HepG2 (cell line): Measurements from ENCODE around the gene TDRD10. TPM values are rescaled to one million over a fixed set of nuclear protein-coding genes. Genes with fewer than 3 reads are reported as not detected.

Experiments used
- ARID4A ChIP-seq: sonication (generic); formaldehyde crosslinking; IDR thresholded peaks from 2 replicates; pipeline ENCODE4 v1.5.0; 2020; ENCODE audit warnings: mild to moderate bottlenecking, missing genetic modification reagents, borderline replicate concordance
- CENPX ChIP-seq: sonication (generic); formaldehyde crosslinking; IDR thresholded peaks from 2 replicates; pipeline ENCODE4 v1.9.0; 2021; ENCODE audit warnings: mild to moderate bottlenecking, missing genetic modification reagents, moderate library complexity
- LRRFIP1 ChIP-seq: sonication (generic); formaldehyde crosslinking; conservative IDR thresholded peaks from 2 replicates; pipeline ENCODE4 v1.4.0; 2020; ENCODE audit warnings: missing genetic modification reagents
- NCOA1 ChIP-seq: sonication (generic); formaldehyde crosslinking; IDR thresholded peaks from 2 replicates; pipeline ENCODE4 v1.9.0; 2021; ENCODE audit warnings: missing genetic modification reagents
- NR2F6 ChIP-seq, 2 experiments: IDR thresholded peaks; 2 replicates each; pipeline ENCODE4 v1.6.1; 2016; ENCODE audit warnings: antibody characterized with exemption in 1 of 2, mild to moderate bottlenecking in 1 of 2
- RFX3 ChIP-seq: IDR thresholded peaks from 2 replicates; pipeline ENCODE4 v1.6.1; 2016; ENCODE audit warnings: missing biosample characterization, missing genetic modification reagents
- SMARCC2 ChIP-seq: fragments of 450-650 bp; IDR thresholded peaks from 2 replicates; pipeline ENCODE4 v1.6.1; 2017; ENCODE audit warnings: antibody characterized with exemption, mild to moderate bottlenecking
- SMYD3 ChIP-seq: sonication (generic); formaldehyde crosslinking; IDR thresholded peaks from 2 replicates; pipeline ENCODE4 v1.8.1; 2023; ENCODE audit warnings: mild to moderate bottlenecking, missing genetic modification reagents
- SP5 ChIP-seq: IDR thresholded peaks from 2 replicates; pipeline ENCODE4 v1.6.1; 2016; ENCODE audit warnings: low read depth, borderline replicate concordance
- ZBTB46 ChIP-seq: sonication (generic); formaldehyde crosslinking; IDR thresholded peaks from 2 replicates; pipeline ENCODE4 v1.4.0; 2020; ENCODE audit warnings: mild to moderate bottlenecking, missing genetic modification reagents, borderline replicate concordance
- ZFP36L1 ChIP-seq: sonication (generic); formaldehyde crosslinking; IDR thresholded peaks from 2 replicates; pipeline ENCODE4 v1.8.0; 2022; ENCODE audit warnings: mild to moderate bottlenecking, missing genetic modification reagents, moderate library complexity
- ZNF138 ChIP-seq: sonication (generic); formaldehyde crosslinking; IDR thresholded peaks from 2 replicates; pipeline ENCODE4 v1.5.0; 2020; ENCODE audit warnings: mild to moderate bottlenecking, low read depth, missing genetic modification reagents
- ZNF280B ChIP-seq: sonication (generic); formaldehyde crosslinking; IDR thresholded peaks from 2 replicates; pipeline ENCODE4 v1.5.0; 2020; ENCODE audit warnings: missing genetic modification reagents, mild to moderate bottlenecking, borderline replicate concordance
- ZNF629 ChIP-seq: sonication (generic); formaldehyde crosslinking; conservative IDR thresholded peaks from 2 replicates; pipeline ENCODE4 v1.5.0; 2020; ENCODE audit warnings: missing genetic modification reagents
- ZNF709 ChIP-seq: sonication (generic); formaldehyde crosslinking; IDR thresholded peaks from 2 replicates; pipeline ENCODE4 v1.5.0; 2020; ENCODE audit warnings: mild to moderate bottlenecking, missing genetic modification reagents
- ZNF776 ChIP-seq: sonication (generic); formaldehyde crosslinking; IDR thresholded peaks from 2 replicates; pipeline ENCODE4 v1.4.0; 2020; ENCODE audit warnings: mild to moderate bottlenecking, missing genetic modification reagents
- ZNF878 ChIP-seq: sonication (generic); formaldehyde crosslinking; IDR thresholded peaks from 2 replicates; pipeline ENCODE4 v1.8.1; 2023; ENCODE audit warnings: mild to moderate bottlenecking, missing genetic modification reagents, moderate library complexity
- ZNF879 ChIP-seq: sonication (generic); formaldehyde crosslinking; IDR thresholded peaks from 2 replicates; pipeline ENCODE4 v1.8.1; 2023; ENCODE audit warnings: missing genetic modification reagents
- polyA plus RNA-seq, 8 experiments: library from polyadenylated mRNA; depleted of rRNA in 3 of 8; stranded (reverse) in 7 of 8; unstranded in 1 of 8; fragments of >200 nt; fragmentation: Illumina TruSeq in 4 of 8; extraction: Trizol in 4 of 8; gene quantifications; 2 replicates each; pipeline versions ENCODE4 v1.2.1 to v1.2.3, GENCODE V29; 2011 to 2016; ENCODE audit warnings: low read depth in 4 of 8, missing spikeins in 1 of 8, mixed read lengths in 1 of 8; ENCODE audit not compliant: insufficient read depth in 1 of 8
- total RNA-seq, 5 experiments: library from RNA; depleted of rRNA; stranded (reverse); fragments of >200 nt; fragmentation: Illumina TruSeq; extraction: Trizol; gene quantifications; 2 replicates each; pipeline ENCODE4 v1.2.3, GENCODE V29; 2016; ENCODE audit warnings: low read depth in 1 of 5

Gene TDRD10
- total and polyA plus RNA-seq, 2 of the 13 experiments (the other 11 are each of a cell fraction or from before 2014, with no cell fraction given), result not detected

GRCh38 chr1:154567386-154568156 lies 65.6 kb downstream of the TDRD10 start, which contains the start of gene CHRNB2 (continued):
- TF ChIP-seq ZBTB46 (no peak), ZNF138 (CRISPR knock-in tag) (peak; percentile 98), ZNF280B (peak; percentile 54; the same call in 1 of the 2 replicates), ZNF709 (peak; percentile 99), ZNF629 (no peak; the same call in 1 of the 2 replicates), NCOA1 (CRISPR knock-in tag) (no peak), SP5 (CRISPR knock-in tag) (no peak; the same call in 1 of the 2 replicates), LRRFIP1 (peak; percentile 86; the same call in 1 of the 2 replicates), ARID4A (peak; percentile 94), SMYD3 (CRISPR knock-in tag) (peak; percentile 87), ZFP36L1 (peak; percentile 95), RFX3 (CRISPR knock-in tag) (no peak), ZNF878 (CRISPR knock-in tag) (peak; percentile 90; the same call in 1 of the 2 replicates), CENPX (no peak), ZNF776 (CRISPR knock-in tag) (peak; percentile 80), SMARCC2 (no peak), ZNF879 (CRISPR knock-in tag) (peak; percentile 85; the same call in 1 of the 2 replicates), NR2F6 (IDR thresholded peaks at IDR 0.05) (no peak), NR2F6 (CRISPR knock-in tag; IDR thresholded peaks at IDR 0.05) (0 out of 2 replicates have a peak, but pooled peaks have one; percentile 29)
